Gastroesophageal sphincter (tissue), 3 donors: ENCODE measurements around the gene ZNF140.

Experiments
- CTCF ChIP-seq, 4 experiments: fragments of 200-600 bp in 2 of 4; fragments of 450-650 bp in 2 of 4; sonication (generic) in 1 of 4; IDR thresholded peaks; one replicate each; pipeline ENCODE4 v1.5.1; 2017 to 2019; ENCODE audit warnings: antibody characterized with exemption in 4 of 4, mild to moderate bottlenecking in 2 of 4, moderate library complexity in 2 of 4
- EP300 ChIP-seq: sonication (generic); formaldehyde crosslinking; IDR thresholded peaks from one replicate; pipeline ENCODE4 v1.6.1; 2017; ENCODE audit warnings: antibody characterized with exemption, mild to moderate bottlenecking
- POLR2A ChIP-seq, 2 donors: fragments of 450-650 bp; IDR thresholded peaks; one replicate each; pipeline ENCODE4 v1.6.1; 2017; ENCODE audit warnings: antibody characterized with exemption in 2 of 2, mild to moderate bottlenecking in 2 of 2, moderate library complexity in 1 of 2
- POLR2AphosphoS5 ChIP-seq: sonication (generic); formaldehyde crosslinking; IDR thresholded peaks from one replicate; pipeline ENCODE4 v1.6.1; 2017; ENCODE audit warnings: antibody characterized with exemption

- no peak for TF ChIP-seq CTCF (IDR thresholded peaks at IDR 0.05)
- TF ChIP-seq POLR2A (IDR thresholded peaks at IDR 0.05), result no peak
- no peak for TF ChIP-seq EP300
- peak; percentile 68 for TF ChIP-seq POLR2AphosphoS5
These were observed 726 bp upstream of the ZNF140 start for GRCh38 chr12:133080026-133080367.
